Measurements from ENCODE around the gene MELTF. TPM values are rescaled to one million over a fixed set of nuclear protein-coding genes. Genes with fewer than 3 reads are reported as not detected.

The MELTF gene
- polyA plus RNA-seq, 1 experiment: 1.8 TPM

GRCh38 chr3:196954832-196955231 lies 74.8 kb downstream of the MELTF start:
- H3K36me3 ChIP-seq (ENCODE audit: control insufficient read depth, insufficient read depth, low read length): peaks cover 1% of the 10 kb centered on the region; the same call in 1 of the 2 replicates
- H3K27me3 ChIP-seq (ENCODE audit: control insufficient read depth, insufficient read depth, low read length): no peaks in the 10 kb centered on the region
- no peak for DNase-seq (ENCODE audit: low read depth)
- ChIA-PET POLR2A (no interaction called here), CTCF (interaction anchor here (0.5 kb wide), 1 partner anchor 232 kb away, joined by 3 read pairs; no protein-coding TSS in a partner anchor)
- no peak for TF ChIP-seq CTCF (IDR thresholded peaks at IDR 0.05; ENCODE audit: insufficient read depth, low read depth, low read length)
- H3K4me3 ChIP-seq (ENCODE audit: low read depth, low read length): no peak overlapping the region

Other genes with a start within 250 kb of the MELTF start
- gene SENP5, start 161.9 kb downstream of the MELTF start, polyA plus RNA-seq (2011; rRNA removed): 12.0 and 16.6 TPM in 2 replicates
- gene NCBP2, start 87.3 kb downstream of the MELTF start, polyA plus RNA-seq (2011; rRNA removed): 39.9 and 58.6 TPM in 2 replicates
- gene PIGZ, start 61.0 kb downstream of the MELTF start, polyA plus RNA-seq (2011; rRNA removed): 3.8 and 7.0 TPM in 2 replicates

Data from BJ (cell line).